T-cell (primary cell): ENCODE measurements around the gene DEFB123. TPM values are rescaled to one million over a fixed set of nuclear protein-coding genes. Genes with fewer than 3 reads are reported as not detected.
"Not testable (repeated sequence)": the region's sequence is repeated elsewhere in the genome, so short reads cannot be mapped to it uniquely, and the experiment has no call there.

Experiments used
- ATAC-seq, 4 experiments: fragments of 200-7000 bp in 3 of 4; fragments of 150-1000 bp in 1 of 4; cut with Tn5 transposase; replicated peaks in 1 of 4; 1 replicate in 3 of 4; 2 replicates in 1 of 4; pipeline ENCODE4 v1.10.0; 2021; ENCODE audit warnings: moderate library complexity in 3 of 4, mild to moderate bottlenecking in 2 of 4, moderate number of reproducible peaks in 1 of 4
- CTCF ChIA-PET, 2 donors: fragments of 300-600 bp; sonication (Branson Sonifier 250); formaldehyde crosslinking; loops; one replicate each; lab custom pipeline; 2022; ENCODE audit warnings: antibody characterized with exemption in 2 of 2; lab: Charles Lee
- POLR2A ChIA-PET, 2 donors: fragments of 300-600 bp; sonication (Branson Sonifier 250); formaldehyde crosslinking; loops; one replicate each; lab custom pipeline; 2022; ENCODE audit warnings: antibody characterized with exemption in 2 of 2; lab: Charles Lee
- DNase-seq, 35 experiments: peaks; one replicate each; pipeline versions ENCODE4 v3.0.0 to v3.0.0-alpha.2; 2013 to 2023
- H3K27ac ChIP-seq: one replicate; pipeline ENCODE4 v1.5.1; 2013; ENCODE audit warnings: low read length
- H3K27me3 ChIP-seq, 2 experiments: replicated peaks in 1 of 2; 1 replicate in 1 of 2; 2 replicates in 1 of 2; pipeline versions ENCODE4 v1.6.1 to v1.7.0; 2013; ENCODE audit warnings: low read length in 1 of 2, mixed read lengths in 1 of 2; ENCODE audit not compliant: control insufficient read depth in 2 of 2, insufficient read depth in 2 of 2; ENCODE audit errors: extremely low read depth in 1 of 2
- H3K36me3 ChIP-seq, 2 donors: 1 replicate in 1 of 2; 2 replicates in 1 of 2; pipeline versions ENCODE4 v1.6.1 to v1.7.0; 2013; ENCODE audit warnings: low read length in 1 of 2; ENCODE audit not compliant: control insufficient read depth in 2 of 2, insufficient read depth in 1 of 2; ENCODE audit errors: extremely low read depth in 1 of 2
- H3K4me1 ChIP-seq, 2 experiments: 1 replicate in 1 of 2; 2 replicates in 1 of 2; pipeline versions ENCODE4 v1.6.1 to v1.7.0; 2013; ENCODE audit warnings: low read length in 2 of 2, mixed read lengths in 1 of 2; ENCODE audit not compliant: insufficient read depth in 2 of 2, control insufficient read depth in 1 of 2; ENCODE audit errors: extremely low read depth in 1 of 2
- H3K4me3 ChIP-seq, 2 donors: 1 replicate in 1 of 2; 2 replicates in 1 of 2; pipeline versions ENCODE4 v1.5.1 to v1.7.0; 2013; ENCODE audit warnings: mild to moderate bottlenecking in 2 of 2, low read length in 1 of 2, moderate library complexity in 1 of 2; ENCODE audit not compliant: control insufficient read depth in 1 of 2; ENCODE audit errors: extremely low read depth in 1 of 2
- H3K9me3 ChIP-seq: 2 replicates; pipeline ENCODE4 v1.7.0; 2013
- H3K27ac Mint-ChIP-seq, 2 donors: one replicate each; pipeline ENCODE4 v1.8.0; 2020 to 2021; ENCODE audit warnings: mild to moderate bottlenecking in 2 of 2, mixed read lengths in 2 of 2
- H3K27me3 Mint-ChIP-seq, 2 donors: one replicate each; pipeline ENCODE4 v1.8.0; 2021 to 2022; ENCODE audit warnings: mixed read lengths in 2 of 2
- H3K36me3 Mint-ChIP-seq: one replicate; pipeline ENCODE4 v1.8.0; 2021; ENCODE audit warnings: mixed read lengths
- H3K4me1 Mint-ChIP-seq, 3 donors: one replicate each; pipeline ENCODE4 v1.8.0; 2020 to 2022; ENCODE audit warnings: mixed read lengths in 3 of 3, mild to moderate bottlenecking in 1 of 3
- H3K4me3 Mint-ChIP-seq, 3 donors: one replicate each; pipeline ENCODE4 v1.8.0; 2020 to 2022; ENCODE audit warnings: mild to moderate bottlenecking in 3 of 3, mixed read lengths in 3 of 3, moderate library complexity in 3 of 3
- H3K9me3 Mint-ChIP-seq, 3 donors: one replicate each; pipeline ENCODE4 v1.8.0; 2020 to 2022; ENCODE audit warnings: mixed read lengths in 3 of 3
- WGBS: methylation state at CpG from one replicate; pipeline ENCODE4 v1.1.5; 2013; ENCODE audit warnings: missing lambda C conversion rate; ENCODE audit not compliant: insufficient coverage; 5-methylcytosine and 5-hydroxymethylcytosine counted together
- total RNA-seq, 35 experiments: library from RNA in 6 of 35; stranded (reverse) in 6 of 35; fragments of 120-200 nt in 1 of 35; gene quantifications; one replicate each; pipeline versions ENCODE4 v1.2.1 to v1.2.4 and lab custom pipeline; 2013 to 2026

The DEFB123 gene
- total RNA-seq, 5 donors from 2014 or later (not counting 1 experiment from before 2014, with no cell fraction given), result not detected

GRCh38 chr20:31414381-31414780 lies 26.1 kb upstream of the DEFB123 start:
- CTCF ChIA-PET, result no interaction called here

GRCh38 chr20:31415653-31416052 lies 24.8 kb upstream of the DEFB123 start:
- no peak overlapping the region for H3K4me3 ChIP-seq
- no peak overlapping the region for H3K27ac Mint-ChIP-seq
- no peaks in the 10 kb centered on the region for H3K36me3 ChIP-seq
- H3K4me1 ChIP-seq, result no peaks in the 10 kb centered on the region
- no CpG with 5 or more reads among the region's 2 CpGs for WGBS
- H3K27me3 Mint-ChIP-seq, result peaks cover 8 to 12% of the 10 kb centered on the region in 2 donors
- no peaks in the 10 kb centered on the region for H3K36me3 Mint-ChIP-seq
- peaks cover 0 to 4% (median 0%) of the 10 kb centered on the region in 3 donors for H3K9me3 Mint-ChIP-seq
- H3K4me3 Mint-ChIP-seq, result no peak overlapping the region
- no peak for ATAC-seq
- ChIA-PET CTCF (no interaction called here), POLR2A (no interaction called here)
- no peaks in the 10 kb centered on the region for H3K27me3 ChIP-seq
- H3K4me1 Mint-ChIP-seq, result no peaks in the 10 kb centered on the region
- no peak overlapping the region for H3K27ac ChIP-seq
- no peak for DNase-seq
- H3K9me3 ChIP-seq, result no peaks in the 10 kb centered on the region

More at GRCh38 chr20:31414381-31414780, 26.1 kb upstream of the DEFB123 start:
- ATAC-seq (no peak), DNase-seq (no peak)
- H3K9me3 Mint-ChIP-seq, result peaks cover 0 to 4% (median 4%) of the 10 kb centered on the region in 3 donors
- no peaks in the 10 kb centered on the region for H3K4me1 ChIP-seq
- H3K4me3 ChIP-seq, result no peak overlapping the region
- no peaks in the 10 kb centered on the region for H3K9me3 ChIP-seq
- H3K27me3 ChIP-seq, result no peaks in the 10 kb centered on the region
- POLR2A ChIA-PET, result no interaction called here
- H3K4me1 Mint-ChIP-seq, result no peaks in the 10 kb centered on the region
- 100% methylated on average over 1 of the region's 6 CpGs for WGBS
- H3K36me3 Mint-ChIP-seq, result no peaks in the 10 kb centered on the region
- H3K36me3 ChIP-seq, result no peaks in the 10 kb centered on the region
- peaks cover 8 to 12% of the 10 kb centered on the region in 2 donors for H3K27me3 Mint-ChIP-seq
- H3K4me3 Mint-ChIP-seq, result no peak overlapping the region
- no peak overlapping the region for H3K27ac ChIP-seq
- H3K27ac Mint-ChIP-seq, result no peak overlapping the region

- Histone ChIP-seq H3K4me1 (no peaks in the 10 kb centered on the region), H3K36me3 (no peaks in the 10 kb centered on the region), H3K27ac (no peak overlapping the region), H3K27me3 (no peaks in the 10 kb centered on the region), H3K9me3 (no peaks in the 10 kb centered on the region), H3K4me3 (no peak overlapping the region)
- Mint-ChIP-seq H3K27me3 (peaks cover 5 to 12% of the 10 kb centered on the region in 2 donors), H3K36me3 (no peaks in the 10 kb centered on the region), H3K27ac (no peak overlapping the region), H3K4me1 (no peaks in the 10 kb centered on the region), H3K4me3 (no peak overlapping the region), H3K9me3 (peaks cover 0 to 4% (median 0%) of the 10 kb centered on the region in 3 donors)
- ATAC-seq, result no peak
- POLR2A ChIA-PET, result no interaction called here
- CTCF ChIA-PET, result no interaction called here
- DNase-seq, result no peak
- 80% methylated on average over 1 of the region's 7 CpGs for WGBS
These were observed 22.1 kb upstream of the DEFB123 start for GRCh38 chr20:31418307-31418706.

- H3K27ac ChIP-seq, result no peak overlapping the region
- ChIA-PET POLR2A (no interaction called here), CTCF (no interaction called here)
- ATAC-seq (no peak), DNase-seq (no peak)
- no peak overlapping the region for H3K4me3 ChIP-seq
- H3K9me3 ChIP-seq, result no peaks in the 10 kb centered on the region
- no peak overlapping the region for H3K4me3 Mint-ChIP-seq
- no peaks in the 10 kb centered on the region for H3K4me1 ChIP-seq
- no peaks in the 10 kb centered on the region for H3K9me3 Mint-ChIP-seq
- no peak overlapping the region for H3K27ac Mint-ChIP-seq
- no peaks in the 10 kb centered on the region for H3K4me1 Mint-ChIP-seq
- no peaks in the 10 kb centered on the region for H3K36me3 Mint-ChIP-seq
- H3K36me3 ChIP-seq, result no peaks in the 10 kb centered on the region
- H3K27me3 ChIP-seq, result peaks cover 0 to 4% of the 10 kb centered on the region in 2 experiments
- H3K27me3 Mint-ChIP-seq, result peaks cover 3 to 4% of the 10 kb centered on the region in 2 donors
These were observed 14.6 kb upstream of the DEFB123 start for GRCh38 chr20:31425797-31426196.

GRCh38 chr20:31426891-31427551 lies 13.4 kb upstream of the DEFB123 start:
- H3K9me3 Mint-ChIP-seq, DNase-seq, POLR2A ChIA-PET, H3K36me3 ChIP-seq, H3K4me1 ChIP-seq, H3K9me3 ChIP-seq, H3K27ac ChIP-seq, H3K4me3 ChIP-seq, H3K27me3 Mint-ChIP-seq, H3K4me3 Mint-ChIP-seq, H3K4me1 Mint-ChIP-seq, ATAC-seq, H3K27me3 ChIP-seq, H3K36me3 Mint-ChIP-seq, H3K27ac Mint-ChIP-seq, CTCF ChIA-PET: not testable (repeated sequence)
- WGBS, result no CpG with 5 or more reads among the region's 48 CpGs

- H3K27ac ChIP-seq, H3K4me1 ChIP-seq, H3K9me3 Mint-ChIP-seq, H3K4me3 ChIP-seq, DNase-seq, H3K36me3 ChIP-seq, H3K27ac Mint-ChIP-seq, ATAC-seq, POLR2A ChIA-PET, CTCF ChIA-PET, H3K27me3 Mint-ChIP-seq, H3K27me3 ChIP-seq, H3K36me3 Mint-ChIP-seq, H3K4me1 Mint-ChIP-seq, H3K4me3 Mint-ChIP-seq, H3K9me3 ChIP-seq: not testable (repeated sequence)
- WGBS, result 95% methylated on average over 4 of the region's 31 CpGs
These were observed 12.9 kb upstream of the DEFB123 start for GRCh38 chr20:31427576-31427975.
